H1 (cell line): ENCODE data around the gene PTPRC. TPM values are rescaled to one million over a fixed set of nuclear protein-coding genes. Genes with fewer than 3 reads are reported as not detected.

Source experiments
- ATF3 ChIP-seq: IDR thresholded peaks from 2 replicates; pipeline ENCODE4 v1.6.1; 2011; ENCODE audit warnings: low read depth, mild to moderate bottlenecking, low read length; ENCODE audit not compliant: insufficient read depth
- BACH1 ChIP-seq: IDR thresholded peaks from 2 replicates; pipeline ENCODE4 v1.6.1; 2012; ENCODE audit warnings: low read length, improper control_type of control experiment
- CBX8 ChIP-seq: fragments of 300-800, 300-1000 bp; sonication (generic); IDR thresholded peaks from 2 replicates; pipeline ENCODE4 v1.7.1; 2016; ENCODE audit warnings: low read depth, low read length, borderline replicate concordance
- CHD7 ChIP-seq: fragments of 300-600 bp; sonication (generic); IDR thresholded peaks from 2 replicates; pipeline ENCODE4 v1.7.1; 2012; ENCODE audit warnings: low read length, moderate library complexity, mild to moderate bottlenecking, inconsistent platforms; ENCODE audit not compliant: insufficient replicate concordance
- CTBP2 ChIP-seq: IDR thresholded peaks from 2 replicates; pipeline ENCODE4 v1.7.0; 2011; ENCODE audit warnings: borderline replicate concordance, mild to moderate bottlenecking, moderate library complexity, mixed read lengths, low read length; ENCODE audit not compliant: insufficient read depth, insufficient read length
- EP300 ChIP-seq, 2 experiments: IDR thresholded peaks; 1 replicate in 1 of 2; 2 replicates in 1 of 2; pipeline ENCODE4 v1.6.1; 2011 to 2012; ENCODE audit warnings: low read depth in 2 of 2, low read length in 2 of 2, mild to moderate bottlenecking in 2 of 2, borderline replicate concordance in 1 of 2, inconsistent platforms in 1 of 2, moderate library complexity in 1 of 2
- GABPA ChIP-seq: IDR thresholded peaks from 2 replicates; pipeline ENCODE4 v1.6.1; 2011; ENCODE audit warnings: mild to moderate bottlenecking, low read length, moderate library complexity, borderline replicate concordance; ENCODE audit not compliant: insufficient read depth
- RAD21 ChIP-seq, 2 experiments: IDR thresholded peaks in 1 of 2; conservative IDR thresholded peaks in 1 of 2; 2 replicates each; pipeline ENCODE4 v1.6.1; 2011; ENCODE audit warnings: low read depth in 2 of 2, low read length in 2 of 2, improper control_type of control experiment in 1 of 2, inconsistent platforms in 1 of 2, mild to moderate bottlenecking in 1 of 2, moderate library complexity in 1 of 2
- SAP30 ChIP-seq: fragments of 300-600 bp; sonication (generic); IDR thresholded peaks from 2 replicates; pipeline ENCODE4 v1.7.1; 2012; ENCODE audit warnings: low read length, moderate library complexity, mild to moderate bottlenecking, inconsistent platforms; ENCODE audit not compliant: insufficient read depth, insufficient replicate concordance
- polyA plus RNA-seq, 7 experiments: library from polyadenylated mRNA; depleted of rRNA in 3 of 7; stranded (reverse) in 5 of 7; unstranded in 2 of 7; fragments of >200 nt in 5 of 7; fragments of 200-250 nt in 2 of 7; gene quantifications; 1 replicate in 5 of 7; 2 replicates in 1 of 7; 4 replicates in 1 of 7; pipeline versions ENCODE4 v1.2.1 to v1.2.3, GENCODE V29; 2011 to 2013; ENCODE audit warnings: missing spikeins in 2 of 7, mixed read lengths in 2 of 7
- total RNA-seq: library from RNA; stranded (reverse); fragmentation: NEBNext Ultra II Directional; extraction: Animal tissue kit (Norgen Biotek cat#: 25700); gene quantifications from 2 replicates; pipeline ENCODE4 v1.2.1, GENCODE V29; 2021

PTPRC gene
- total and polyA plus RNA-seq, 2 of the 8 experiments (the other 6 are each of a cell fraction or from before 2014, with no cell fraction given): 0.05 TPM; not detected in 1

GRCh38 chr1:198637916-198638437, 863 bp upstream of the PTPRC start (continued):
- TF ChIP-seq CHD7: no peak
- no peak for TF ChIP-seq ATF3
- TF ChIP-seq GABPA: no peak
- no peak for TF ChIP-seq CBX8
- no peak for TF ChIP-seq BACH1
- TF ChIP-seq SAP30: no peak
- no peak for TF ChIP-seq RAD21 (IDR thresholded peaks at IDR 0.05 in 1 of 2, conservative IDR thresholded peaks at IDR 0.05 in 1 of 2; ENCODE audit: low read depth in 2 of 2, low read length in 2 of 2)
- TF ChIP-seq CTBP2: no peak
- TF ChIP-seq EP300 (IDR thresholded peaks at IDR 0.05; ENCODE audit: borderline replicate concordance in 1 of 2, low read depth in 2 of 2, low read length in 2 of 2): no peak
